Neural cell (in vitro differentiated cells): ENCODE results near the gene MACO1.

Experiments
- POLR2AphosphoS5 ChIP-seq: IDR thresholded peaks from 2 replicates; pipeline ENCODE4 v1.6.1; 2012
- RAD21 ChIP-seq: fragments of 450-650 bp; conservative IDR thresholded peaks from 2 replicates; pipeline ENCODE4 v1.6.1; 2014; ENCODE audit warnings: antibody characterized with exemption, mild to moderate bottlenecking, moderate library complexity

GRCh38 chr1:25522031-25522655, 91.4 kb downstream of the MACO1 start:
- TF ChIP-seq RAD21 (no peak), POLR2AphosphoS5 (no peak)
